H54 (cell line): ENCODE data around the gene SLC35A5.

Experiments used
- DNase-seq: peaks from one replicate; pipeline ENCODE4 v3.0.0; 2011; ENCODE audit warnings: low spot score, mixed read lengths; ENCODE audit not compliant: insufficient read length
- FAIRE-seq: peaks from 3 replicates; lab custom pipeline; 2011; peaks lifted over from hg19 to GRCh38; lab: Jason Lieb, UNC
- POLR2A ChIP-seq: IDR thresholded peaks from 2 replicates; pipeline ENCODE4 v1.6.1; 2011; ENCODE audit warnings: low read depth, mild to moderate bottlenecking, low read length

The SLC35A5 gene

DNA sequence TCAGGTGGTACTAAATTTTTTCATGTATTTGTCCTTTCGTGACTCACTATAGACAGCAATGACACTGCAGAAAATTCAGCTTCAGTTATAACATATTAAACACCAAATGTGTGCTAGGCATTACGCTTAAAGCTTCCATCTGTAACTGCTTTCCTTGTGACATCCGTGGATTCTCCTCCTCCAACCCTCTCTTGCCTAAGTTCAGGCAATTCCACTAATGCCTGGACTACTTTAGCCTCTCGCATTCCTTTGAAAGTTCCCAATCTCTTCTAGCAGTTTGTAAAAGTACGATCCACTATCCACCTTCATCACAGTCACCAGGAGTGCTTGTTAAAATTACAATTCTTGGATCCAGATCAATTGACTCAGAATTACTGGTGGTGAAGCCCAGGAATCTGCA, 61.4 kb downstream of the SLC35A5 start:
- peak; percentile 6 for FAIRE-seq
- DNase-seq, result no peak
- TF ChIP-seq POLR2A, result no peak

DNA sequence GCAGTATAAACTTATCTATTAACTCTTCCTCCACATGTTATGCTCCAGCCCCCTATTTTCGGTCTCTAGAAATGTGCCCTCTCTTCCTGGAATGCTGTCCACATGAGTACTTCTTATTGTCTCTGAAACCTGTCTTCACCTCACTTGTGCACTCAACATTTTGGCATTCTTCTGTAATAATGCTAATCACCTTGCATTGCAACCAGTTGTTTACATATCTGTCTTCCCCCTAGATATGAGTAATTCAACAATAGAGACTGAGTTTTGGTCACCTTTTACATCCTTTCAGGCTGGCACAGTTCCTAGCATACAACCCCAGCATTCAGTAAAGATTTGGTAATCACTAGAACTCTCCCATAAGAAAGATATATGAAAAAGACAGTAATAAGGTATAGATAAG, 61.9 kb downstream of the SLC35A5 start:
- no peak for TF ChIP-seq POLR2A
- FAIRE-seq (peak; percentile 62), DNase-seq (no peak)

DNA sequence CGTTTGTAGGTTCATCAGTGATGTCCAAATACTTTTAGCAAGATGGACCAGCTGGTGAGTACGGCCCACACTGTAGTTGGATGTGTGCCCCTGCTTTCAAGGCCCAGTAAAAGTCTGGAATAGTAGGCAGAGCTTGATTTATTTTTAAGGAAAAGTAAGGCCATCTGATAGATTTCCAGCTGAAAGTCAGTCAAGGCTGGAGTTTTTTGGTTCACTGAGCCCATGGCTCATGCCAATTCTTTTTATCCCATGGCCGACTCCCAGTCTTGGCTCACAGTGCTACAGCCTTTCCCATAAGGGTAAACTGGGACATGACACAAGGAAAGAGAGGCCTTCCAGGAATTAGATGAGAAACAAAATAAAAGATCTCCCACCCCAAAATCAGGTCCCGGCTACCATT, 65.6 kb downstream of the SLC35A5 start:
- no peak for DNase-seq
- no peak for TF ChIP-seq POLR2A
- no peak for FAIRE-seq

DNA sequence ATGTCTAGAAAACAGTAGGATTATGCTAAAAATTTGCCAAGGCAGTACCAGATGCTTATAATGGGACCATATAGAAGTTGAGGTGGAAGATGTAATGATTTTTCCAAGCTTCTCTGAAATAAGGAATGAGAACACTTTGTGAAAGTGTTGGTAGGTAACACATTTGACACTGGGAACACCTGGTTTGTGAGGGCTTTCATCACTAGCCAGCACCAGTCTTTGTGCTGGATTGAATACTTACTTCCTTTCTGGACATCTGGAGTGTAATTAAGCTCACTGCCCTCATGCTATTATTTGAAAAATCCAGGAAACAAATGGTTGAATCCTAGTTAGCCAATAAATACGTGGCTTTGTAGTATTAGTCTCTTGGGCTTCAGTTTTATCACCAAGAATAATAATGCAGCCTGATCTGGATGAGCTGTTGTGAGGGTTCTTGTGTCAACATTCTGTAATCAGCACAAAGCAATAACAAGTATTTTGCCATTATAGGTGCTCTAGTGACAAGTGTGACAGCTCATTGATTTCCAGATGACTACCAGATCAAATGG, 66.1 kb downstream of the SLC35A5 start:
- FAIRE-seq, result peak; percentile 33
- no peak for DNase-seq
- TF ChIP-seq POLR2A, result no peak

DNA sequence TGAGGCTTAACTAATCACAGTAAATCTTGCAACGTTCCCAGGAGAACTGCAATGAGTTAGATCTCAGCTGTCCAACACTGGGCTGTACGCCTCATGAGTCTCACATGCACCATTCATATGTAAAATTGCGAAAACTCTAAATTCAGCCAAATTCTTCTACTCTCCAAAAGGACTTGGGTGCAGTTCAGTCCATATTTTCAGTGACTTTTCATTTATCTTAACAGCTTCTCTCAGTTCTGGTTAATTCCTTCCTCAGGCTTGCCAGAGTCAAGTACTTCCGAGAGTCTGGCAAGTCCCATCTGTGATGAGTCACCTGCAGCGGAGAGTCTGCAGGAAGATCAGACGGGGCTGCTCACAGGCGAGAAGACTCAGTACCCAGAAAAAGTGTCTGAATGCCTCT, 67.6 kb downstream of the SLC35A5 start:
- DNase-seq (peak; percentile 37), FAIRE-seq (peak; percentile 97)
- TF ChIP-seq POLR2A, result no peak

DNA sequence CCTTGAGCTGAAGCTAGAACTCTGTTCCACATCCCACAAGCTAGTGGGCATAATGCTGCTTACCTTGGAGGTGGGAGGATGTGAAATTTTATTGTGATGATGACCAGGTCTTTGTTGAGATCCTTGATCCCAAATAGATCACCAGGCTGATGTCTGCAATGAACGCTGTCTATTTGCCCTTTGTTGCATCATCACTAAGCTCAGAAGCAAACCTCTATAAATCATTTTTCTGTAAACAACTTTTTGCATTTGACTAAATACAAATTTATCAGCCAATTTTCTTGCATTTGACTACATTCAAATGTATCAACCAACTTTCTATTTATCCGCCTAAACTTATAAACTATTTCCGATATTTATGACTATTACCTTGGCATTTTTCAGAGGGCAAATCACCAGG, 69.4 kb downstream of the SLC35A5 start:
- no peak for FAIRE-seq
- no peak for TF ChIP-seq POLR2A
- DNase-seq, result no peak

DNA sequence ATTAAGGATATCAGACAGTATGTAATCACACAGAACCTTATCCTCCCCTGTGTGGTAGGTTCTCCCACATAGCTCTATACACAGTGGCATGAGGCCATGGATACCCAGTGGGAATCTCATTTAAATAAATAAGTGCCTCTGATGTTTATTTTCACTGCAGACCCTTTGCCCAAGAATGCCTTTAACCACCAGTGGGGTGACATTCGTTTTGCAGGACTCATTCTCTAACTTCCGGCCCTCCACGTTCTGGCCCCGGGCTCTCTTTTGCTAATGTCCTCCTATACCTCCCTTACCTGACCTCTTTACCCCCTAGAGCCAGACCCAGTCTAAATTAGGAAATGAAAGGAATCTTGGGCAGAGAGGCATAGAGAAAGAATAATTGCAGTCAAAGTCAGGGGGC, 70.8 kb downstream of the SLC35A5 start:
- DNase-seq (no peak), FAIRE-seq (no peak)
- TF ChIP-seq POLR2A, result no peak

DNA sequence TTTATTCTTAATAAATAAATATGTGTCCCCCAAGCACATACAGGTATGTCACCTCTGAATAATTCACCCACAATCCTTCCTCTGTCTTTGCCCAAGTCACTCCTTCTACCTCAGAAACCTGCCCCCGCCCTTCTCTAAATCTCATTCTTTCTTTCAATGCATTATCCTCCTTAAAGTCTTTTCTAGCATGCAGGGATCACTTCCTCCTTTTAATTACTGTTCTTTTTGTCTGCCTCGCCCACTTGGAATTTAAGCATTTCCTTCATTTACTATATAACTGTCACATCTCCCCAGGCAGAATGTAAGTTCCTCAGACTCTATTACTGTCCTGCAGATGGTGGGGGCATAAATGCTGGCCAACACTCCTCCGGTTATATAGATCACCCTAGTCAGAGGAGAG, 71.3 kb downstream of the SLC35A5 start:
- TF ChIP-seq POLR2A, result no peak
- FAIRE-seq, result no peak
- no peak for DNase-seq

DNA sequence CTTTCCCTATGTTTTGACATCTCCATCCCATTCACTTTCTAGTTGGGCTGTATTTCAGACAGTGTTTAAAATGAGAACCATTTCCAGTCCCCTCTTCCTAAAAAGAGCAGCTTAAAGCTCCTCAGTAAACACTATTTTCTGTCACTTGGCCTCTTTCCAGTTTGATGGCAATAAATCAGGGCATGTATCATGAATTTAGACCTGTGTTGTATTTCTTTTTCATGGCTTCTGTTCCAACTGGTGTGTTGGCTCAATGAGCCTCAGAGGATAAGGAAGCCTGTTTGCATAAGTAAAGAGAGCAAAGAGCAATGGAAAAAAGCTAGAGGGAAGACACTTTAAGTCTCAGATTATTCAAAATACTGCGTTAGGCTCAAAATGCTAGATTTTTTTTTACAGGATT, 71.9 kb downstream of the SLC35A5 start:
- FAIRE-seq (peak; percentile 27), DNase-seq (no peak)
- TF ChIP-seq POLR2A, result no peak

DNA sequence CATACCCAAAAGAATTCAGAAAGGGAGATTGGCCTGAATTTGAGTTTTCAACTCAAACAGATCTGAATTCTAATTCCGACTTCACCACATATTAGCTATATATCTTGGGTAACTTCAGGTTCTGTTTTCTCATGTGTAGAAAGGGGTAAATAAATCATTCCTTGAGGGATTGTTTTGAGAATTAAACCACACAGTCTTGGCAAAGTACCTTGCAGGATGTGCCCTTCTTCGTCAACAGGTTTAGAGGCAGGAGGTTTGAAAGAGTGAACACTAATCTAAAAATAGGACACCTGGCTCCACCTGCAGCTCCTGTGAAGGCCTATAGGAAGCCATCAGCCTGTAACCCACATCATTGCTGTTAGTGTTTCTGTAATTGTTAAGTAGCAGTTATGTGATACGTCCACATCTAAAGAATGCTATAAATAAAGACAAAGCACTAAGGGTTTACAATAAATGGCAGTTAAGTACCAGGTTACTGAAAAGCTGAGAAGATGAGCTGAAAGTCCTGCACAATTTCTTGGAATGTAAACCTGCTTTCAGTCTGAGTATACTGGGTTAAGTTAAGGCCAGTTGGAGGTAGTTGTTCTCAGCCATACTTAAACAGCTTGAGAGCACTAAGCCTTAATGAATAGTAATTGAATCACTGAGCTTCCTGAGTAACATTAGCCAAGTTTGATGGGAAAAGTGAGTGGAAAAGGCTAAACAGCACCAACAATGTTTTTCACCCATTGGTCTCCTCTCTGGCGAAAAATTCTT, 73.1 kb downstream of the SLC35A5 start:
- no peak for TF ChIP-seq POLR2A
- peak; percentile 11 for FAIRE-seq
- DNase-seq, result no peak
